GM12865 (cell line): ENCODE data around the gene DRGX.

Source experiments
- DNase-seq: peaks from one replicate; pipeline ENCODE4 v3.0.0; 2010; ENCODE audit warnings: low read depth
- H3K4me3 ChIP-seq: 2 replicates; pipeline ENCODE4 v1.5.1; 2011; ENCODE audit warnings: mild to moderate bottlenecking, low read depth, low read length, control low read depth
- CTCF ChIP-seq: IDR thresholded peaks from 2 replicates; pipeline ENCODE4 v1.5.1; 2011; ENCODE audit warnings: low read length, control low read depth, low read depth, inconsistent platforms; ENCODE audit not compliant: insufficient read depth; ENCODE audit errors: missing control alignments

The DRGX gene

GRCh38 chr10:49321021-49321420, 74.9 kb downstream of the DRGX start:
- no peak for DNase-seq
- no peak for TF ChIP-seq CTCF
- H3K4me3 ChIP-seq: no peak overlapping the region

GRCh38 chr10:49320191-49320590, 75.7 kb downstream of the DRGX start:
- no peak for DNase-seq
- no peak for TF ChIP-seq CTCF
- H3K4me3 ChIP-seq: no peak overlapping the region

- H3K4me3 ChIP-seq: no peak overlapping the region
- no peak for DNase-seq
- no peak for TF ChIP-seq CTCF
These were observed 76.7 kb downstream of the DRGX start for GRCh38 chr10:49319206-49319605.

- no peak overlapping the region for H3K4me3 ChIP-seq
- no peak for TF ChIP-seq CTCF
- no peak for DNase-seq
These were observed 77.1 kb downstream of the DRGX start for GRCh38 chr10:49318755-49319154.

- H3K4me3 ChIP-seq: no peak overlapping the region
- DNase-seq: no peak
- TF ChIP-seq CTCF: no peak
These were observed 77.9 kb downstream of the DRGX start for GRCh38 chr10:49318028-49318427.

GRCh38 chr10:49314806-49315205, 81.1 kb downstream of the DRGX start:
- no peak for TF ChIP-seq CTCF
- no peak overlapping the region for H3K4me3 ChIP-seq
- no peak for DNase-seq
